ENCODE measurements around the gene ARMH2. TPM values are rescaled to one million over a fixed set of nuclear protein-coding genes. Genes with fewer than 3 reads are reported as not detected.

The ARMH2 gene
- total RNA-seq, 2 donors from 2014 or later: not detected

DNA sequence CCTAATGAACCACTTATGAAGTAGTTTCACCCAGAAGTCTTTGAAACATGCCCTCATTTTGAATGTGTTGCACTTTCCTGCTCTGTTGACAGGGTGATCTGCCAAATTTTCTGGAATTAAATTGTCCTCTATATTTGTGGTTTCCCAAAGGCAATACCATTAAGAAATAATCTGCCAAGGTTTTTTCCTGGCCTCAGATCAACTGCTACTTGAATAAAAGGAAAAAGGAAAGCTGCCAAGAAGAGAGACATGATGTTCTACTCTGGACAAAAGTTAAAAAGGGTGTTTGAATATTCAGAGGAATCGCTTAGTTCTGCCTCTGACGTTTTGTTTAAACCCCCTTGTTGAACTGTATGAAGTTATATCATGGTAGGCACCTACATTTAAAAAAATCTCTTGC lies 37.4 kb upstream of the ARMH2 start:
- Histone ChIP-seq H3K27ac (ENCODE audit: low read depth, low read length) (no peak overlapping the region), H3K4me1 (ENCODE audit: control insufficient read depth, insufficient read depth, low read length) (no peaks in the 10 kb centered on the region), H3K4me3 (ENCODE audit: low read length) (no peak overlapping the region), H3K36me3 (ENCODE audit: control insufficient read depth, insufficient read depth, low read length) (no peaks in the 10 kb centered on the region), H3K27me3 (ENCODE audit: control insufficient read depth, insufficient read depth, low read length, poor library complexity, severe bottlenecking) (peaks cover 8% of the 10 kb centered on the region), H3K9ac (ENCODE audit: extremely low read depth, low read length, poor library complexity, severe bottlenecking) (no peak overlapping the region), H3K9me3 (ENCODE audit: control insufficient read depth, low read length) (no peaks in the 10 kb centered on the region)
- H3K27ac Mint-ChIP-seq: no peak overlapping the region
- DNase-seq: no peak
- H3K4me1 Mint-ChIP-seq: no peaks in the 10 kb centered on the region
- H3K9me3 Mint-ChIP-seq: no peaks in the 10 kb centered on the region
- TF ChIP-seq, protein P1, sequence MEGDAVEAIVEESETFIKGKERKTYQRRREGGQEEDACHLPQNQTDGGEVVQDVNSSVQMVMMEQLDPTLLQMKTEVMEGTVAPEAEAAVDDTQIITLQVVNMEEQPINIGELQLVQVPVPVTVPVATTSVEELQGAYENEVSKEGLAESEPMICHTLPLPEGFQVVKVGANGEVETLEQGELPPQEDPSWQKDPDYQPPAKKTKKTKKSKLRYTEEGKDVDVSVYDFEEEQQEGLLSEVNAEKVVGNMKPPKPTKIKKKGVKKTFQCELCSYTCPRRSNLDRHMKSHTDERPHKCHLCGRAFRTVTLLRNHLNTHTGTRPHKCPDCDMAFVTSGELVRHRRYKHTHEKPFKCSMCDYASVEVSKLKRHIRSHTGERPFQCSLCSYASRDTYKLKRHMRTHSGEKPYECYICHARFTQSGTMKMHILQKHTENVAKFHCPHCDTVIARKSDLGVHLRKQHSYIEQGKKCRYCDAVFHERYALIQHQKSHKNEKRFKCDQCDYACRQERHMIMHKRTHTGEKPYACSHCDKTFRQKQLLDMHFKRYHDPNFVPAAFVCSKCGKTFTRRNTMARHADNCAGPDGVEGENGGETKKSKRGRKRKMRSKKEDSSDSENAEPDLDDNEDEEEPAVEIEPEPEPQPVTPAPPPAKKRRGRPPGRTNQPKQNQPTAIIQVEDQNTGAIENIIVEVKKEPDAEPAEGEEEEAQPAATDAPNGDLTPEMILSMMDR (conservative IDR thresholded peaks at IDR 0.05): no peak
- H3K4me3 Mint-ChIP-seq: no peak overlapping the region
- peaks cover 2% of the 10 kb centered on the region for H3K36me3 Mint-ChIP-seq (ENCODE audit: low read depth)
- 94% methylated on average over 2 of the region's 2 CpGs; no CpG with 5 or more reads in 1 of the 2 experiments for WGBS, 2 experiments (ENCODE audit: insufficient coverage in 1 of 2, insufficient read length in 1 of 2)
- no peaks in the 10 kb centered on the region for H3K27me3 Mint-ChIP-seq (ENCODE audit: insufficient read depth)

DNA sequence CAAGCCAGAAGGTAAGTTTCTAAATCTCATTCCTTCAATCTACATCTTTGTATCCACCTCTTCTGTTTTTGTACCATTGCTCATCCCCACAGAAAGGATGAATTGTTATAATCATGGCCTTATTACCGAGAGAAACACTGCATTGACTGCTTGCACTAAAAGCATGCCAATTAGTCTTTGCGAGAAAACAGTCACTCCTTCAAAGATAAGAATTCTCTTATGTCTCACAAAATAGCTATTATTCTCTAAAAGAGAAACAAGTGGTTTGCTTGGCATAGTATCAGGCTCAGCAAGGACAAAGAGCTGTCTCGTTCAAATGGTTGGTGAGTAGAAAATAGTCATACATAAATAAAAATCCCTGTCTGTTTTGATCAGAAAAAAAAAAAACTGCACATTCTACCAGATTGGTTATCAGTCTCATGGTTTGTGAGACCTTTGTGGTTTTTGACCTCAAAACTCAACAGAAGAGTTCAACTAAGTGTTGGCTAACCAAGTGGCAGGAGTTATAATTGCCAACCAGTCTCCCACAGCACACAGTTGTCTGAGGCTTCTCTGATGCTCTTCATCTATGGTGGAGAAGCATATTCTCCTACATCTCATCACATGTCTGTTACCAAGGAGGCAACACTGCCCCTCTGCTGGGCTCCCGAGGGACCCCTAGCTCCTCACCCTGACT lies 35.1 kb upstream of the ARMH2 start:
- no peak overlapping the region for H3K27ac ChIP-seq (ENCODE audit: low read depth, low read length)
- H3K27me3 ChIP-seq (ENCODE audit: control insufficient read depth, insufficient read depth, low read length, poor library complexity, severe bottlenecking): no peaks in the 10 kb centered on the region
- H3K9ac ChIP-seq (ENCODE audit: extremely low read depth, low read length, poor library complexity, severe bottlenecking): no peak overlapping the region
- TF ChIP-seq, protein P1 (conservative IDR thresholded peaks at IDR 0.05): no peak
- no peak for DNase-seq
- no peaks in the 10 kb centered on the region for H3K9me3 ChIP-seq (ENCODE audit: control insufficient read depth, low read length)
- Mint-ChIP-seq H3K27me3 (ENCODE audit: insufficient read depth) (no peaks in the 10 kb centered on the region), H3K4me3 (no peak overlapping the region), H3K4me1 (no peaks in the 10 kb centered on the region), H3K36me3 (ENCODE audit: low read depth) (peaks cover 2% of the 10 kb centered on the region), H3K27ac (no peak overlapping the region), H3K9me3 (no peaks in the 10 kb centered on the region)
- no peaks in the 10 kb centered on the region for H3K36me3 ChIP-seq (ENCODE audit: control insufficient read depth, insufficient read depth, low read length)
- H3K4me3 ChIP-seq (ENCODE audit: low read length): no peak overlapping the region
- no peaks in the 10 kb centered on the region for H3K4me1 ChIP-seq (ENCODE audit: control insufficient read depth, insufficient read depth, low read length)
- 83 to 94% methylated on average over 2 to 3 of the region's 4 CpGs for WGBS, 2 experiments (ENCODE audit: insufficient coverage in 1 of 2, insufficient read length in 1 of 2)

DNA sequence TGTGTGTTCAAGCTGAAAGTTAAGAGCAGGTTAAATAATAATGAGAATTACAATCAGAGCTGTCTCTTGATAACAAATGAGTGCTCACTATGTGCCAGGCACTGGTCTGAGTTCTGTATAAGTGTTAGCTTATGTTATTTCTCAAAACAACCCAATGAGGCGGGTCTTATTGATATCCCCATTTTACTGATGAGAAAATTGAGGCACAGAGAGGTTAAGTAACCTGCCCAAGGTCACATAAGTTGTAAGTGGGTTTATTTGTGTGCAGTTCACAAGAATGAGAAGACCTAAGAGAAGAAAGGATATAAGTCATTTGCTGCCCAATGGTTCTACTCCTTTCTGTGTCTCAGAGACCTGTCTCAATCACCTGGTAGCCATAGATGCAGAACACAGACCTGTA lies 34.1 kb upstream of the ARMH2 start:
- Mint-ChIP-seq H3K27ac (no peak overlapping the region), H3K27me3 (ENCODE audit: insufficient read depth) (no peaks in the 10 kb centered on the region), H3K4me1 (no peaks in the 10 kb centered on the region), H3K4me3 (no peak overlapping the region), H3K36me3 (ENCODE audit: low read depth) (no peaks in the 10 kb centered on the region), H3K9me3 (no peaks in the 10 kb centered on the region)
- DNase-seq: no peak
- no peak overlapping the region for H3K4me3 ChIP-seq (ENCODE audit: low read length)
- TF ChIP-seq, protein P1 (conservative IDR thresholded peaks at IDR 0.05): no peak
- WGBS, 2 experiments (ENCODE audit: insufficient coverage in 1 of 2, insufficient read length in 1 of 2): 85% methylated on average over 1 of the region's 1 CpG; no CpG with 5 or more reads in 1 of the 2 experiments
- no peak overlapping the region for H3K27ac ChIP-seq (ENCODE audit: low read depth, low read length)
- no peak overlapping the region for H3K9ac ChIP-seq (ENCODE audit: extremely low read depth, low read length, poor library complexity, severe bottlenecking)
- H3K9me3 ChIP-seq (ENCODE audit: control insufficient read depth, low read length): no peaks in the 10 kb centered on the region
- no peaks in the 10 kb centered on the region for H3K27me3 ChIP-seq (ENCODE audit: control insufficient read depth, insufficient read depth, low read length, poor library complexity, severe bottlenecking)
- no peaks in the 10 kb centered on the region for H3K36me3 ChIP-seq (ENCODE audit: control insufficient read depth, insufficient read depth, low read length)
- no peaks in the 10 kb centered on the region for H3K4me1 ChIP-seq (ENCODE audit: control insufficient read depth, insufficient read depth, low read length)

Measured in endodermal cell (in vitro differentiated cells).